K562 (cell line): ENCODE results near the gene SHLD2.
"Not testable (repeated sequence)": the region's sequence is repeated elsewhere in the genome, so short reads cannot be mapped to it uniquely, and the experiment has no call there.

ENCODE experiments used
- RCOR1 ChIP-seq, 2 experiments: IDR thresholded peaks; 2 replicates each; pipeline ENCODE4 v1.6.1; 2012; ENCODE audit warnings: low read depth in 2 of 2, low read length in 2 of 2, borderline replicate concordance in 1 of 2, improper control_type of control experiment in 1 of 2
- TCF7L2 ChIP-seq: fragments of 150-350 bp; IDR thresholded peaks from 2 replicates; pipeline ENCODE4 v1.6.1; 2016; ENCODE audit warnings: low read depth, mild to moderate bottlenecking, low read length, moderate library complexity

- not testable (repeated sequence) for TF ChIP-seq RCOR1 (IDR thresholded peaks at IDR 0.05; ENCODE audit: borderline replicate concordance in 1 of 2, low read depth in 2 of 2, low read length in 2 of 2); TCF7L2
These were observed 47.5 kb downstream of the SHLD2 start for GRCh38 chr10:87142230-87143108.
